ENCODE results near the gene CRYBA4.

The CRYBA4 gene

DNA sequence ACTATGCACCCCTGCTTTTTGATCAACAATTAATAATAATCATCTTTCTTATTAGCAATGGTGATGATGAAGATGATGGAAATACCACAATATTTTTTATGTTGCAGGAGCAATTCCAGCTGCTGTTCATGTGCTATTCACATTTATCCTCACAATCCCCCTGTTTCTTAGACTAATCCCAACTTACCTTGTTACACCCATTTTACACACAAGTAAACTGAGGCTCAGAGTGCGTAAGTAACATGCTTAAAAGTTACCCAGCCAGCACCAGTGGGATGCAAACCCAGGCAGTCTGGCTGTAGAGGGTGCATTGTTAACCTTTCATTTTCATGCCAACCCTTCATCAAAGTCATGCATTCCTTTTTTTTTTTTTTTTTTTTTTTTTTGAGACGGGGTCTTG is 1.6 kb upstream of the CRYBA4 start:
- in situ Hi-C loops (cut with HindIII; ENCODE audit: low sequenced_read_pairs) = no loop called here

- in situ Hi-C loops (cut with HindIII; ENCODE audit: low sequenced_read_pairs) = no loop called here
Observed at GRCh38 chr22:26623984-26624383, 2.2 kb downstream of the CRYBA4 start.

- in situ Hi-C loops (cut with HindIII; ENCODE audit: low sequenced_read_pairs) = no loop called here
Observed at GRCh38 chr22:26624803-26625202, 3.0 kb downstream of the CRYBA4 start.

- in situ Hi-C loops (cut with HindIII; ENCODE audit: low sequenced_read_pairs) = no loop called here
Observed at GRCh38 chr22:26629988-26630761, 8.4 kb downstream of the CRYBA4 start.

DNA sequence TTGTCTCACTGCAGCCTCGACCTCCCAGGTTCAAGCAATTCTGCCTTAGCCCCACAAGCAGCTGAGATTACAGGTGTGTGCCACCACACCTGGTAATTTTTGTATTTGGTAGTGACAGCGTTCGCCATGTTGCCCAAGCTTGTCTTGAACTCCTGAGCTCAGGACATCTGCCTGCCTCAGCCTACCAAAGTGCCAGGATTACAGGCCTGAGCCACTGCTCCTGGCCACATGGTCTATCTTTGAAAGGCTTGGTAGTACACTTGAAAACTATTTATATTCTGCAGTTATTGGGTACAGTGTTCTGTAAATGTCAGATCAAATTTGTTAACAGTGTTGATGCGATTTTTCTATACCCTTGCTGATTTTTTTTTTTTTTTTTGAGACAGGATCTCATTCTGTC is 9.5 kb downstream of the CRYBA4 start:
- in situ Hi-C loops (cut with HindIII; ENCODE audit: low sequenced_read_pairs) = no loop called here

GRCh38 chr22:26632422-26633155 is 10.8 kb downstream of the CRYBA4 start:
- in situ Hi-C loops (cut with HindIII; ENCODE audit: low sequenced_read_pairs) = no loop called here

GRCh38 chr22:26634189-26634588 is 12.4 kb downstream of the CRYBA4 start:
- in situ Hi-C loops (cut with HindIII; ENCODE audit: low sequenced_read_pairs) = no loop called here

DNA sequence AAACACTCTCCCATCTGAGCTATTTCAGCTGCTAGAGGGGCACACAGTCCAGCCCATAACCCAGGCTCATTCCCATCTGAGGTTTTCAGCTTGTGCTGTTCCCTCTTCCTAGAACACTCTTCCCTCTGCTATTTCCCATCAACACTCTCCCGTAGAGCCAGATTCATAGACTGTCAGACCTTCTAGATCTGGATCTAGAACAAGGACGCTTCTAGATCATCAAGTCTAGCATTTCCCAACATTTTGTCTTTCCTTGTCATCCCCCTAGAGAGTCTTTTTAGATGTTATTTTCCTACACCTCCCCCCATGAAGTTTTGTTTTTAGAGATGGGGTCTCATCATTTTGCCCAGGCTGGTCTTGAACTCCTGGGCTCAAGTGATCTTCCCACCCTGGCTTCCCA is 13.4 kb downstream of the CRYBA4 start:
- in situ Hi-C loops (cut with HindIII; ENCODE audit: low sequenced_read_pairs) = no loop called here

GRCh38 chr22:26636296-26636695 is 14.5 kb downstream of the CRYBA4 start:
- in situ Hi-C loops (cut with HindIII; ENCODE audit: low sequenced_read_pairs) = no loop called here

- in situ Hi-C loops (cut with HindIII; ENCODE audit: low sequenced_read_pairs) = no loop called here
Observed at GRCh38 chr22:26642465-26643417, 21.0 kb downstream of the CRYBA4 start.

DNA sequence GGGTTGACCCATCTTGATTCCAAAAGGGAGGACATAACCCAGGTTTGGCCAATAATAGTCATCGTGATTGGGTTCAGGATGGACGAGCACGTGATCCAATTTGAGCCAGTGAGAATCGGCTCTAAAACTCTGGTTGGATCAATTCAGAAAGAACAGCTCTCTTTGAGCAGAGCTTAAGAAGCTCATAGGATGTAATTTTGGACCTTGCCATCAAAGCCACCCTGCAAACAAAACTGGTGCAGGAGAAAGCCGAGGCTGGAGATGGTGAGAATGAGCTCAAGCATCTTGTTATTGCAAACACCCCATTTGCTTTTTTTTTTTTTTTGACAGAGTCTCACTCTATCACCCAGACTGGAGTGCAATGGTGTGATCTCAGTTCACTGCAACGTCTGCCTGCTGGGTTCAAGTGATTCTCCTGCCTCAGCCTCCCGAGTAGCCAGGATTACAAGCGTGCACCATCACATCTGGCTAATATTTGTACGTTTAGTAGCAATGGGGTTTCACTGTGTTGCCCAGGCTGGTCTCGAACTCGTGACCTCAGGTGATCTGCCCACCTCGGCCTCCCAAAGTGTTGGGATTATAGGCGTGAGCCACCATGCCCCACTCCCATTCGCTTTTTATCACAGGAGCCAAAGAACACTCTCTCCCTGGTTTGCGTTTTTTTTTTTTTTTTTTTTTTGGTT is 21.8 kb downstream of the CRYBA4 start:
- in situ Hi-C loops (cut with HindIII; ENCODE audit: low sequenced_read_pairs) = no loop called here

- in situ Hi-C loops (cut with HindIII; ENCODE audit: low sequenced_read_pairs) = no loop called here
Observed at GRCh38 chr22:26646158-26646557, 24.4 kb downstream of the CRYBA4 start.

GRCh38 chr22:26648011-26648497 is 26.3 kb downstream of the CRYBA4 start:
- in situ Hi-C loops (cut with HindIII; ENCODE audit: low sequenced_read_pairs) = no loop called here

DNA sequence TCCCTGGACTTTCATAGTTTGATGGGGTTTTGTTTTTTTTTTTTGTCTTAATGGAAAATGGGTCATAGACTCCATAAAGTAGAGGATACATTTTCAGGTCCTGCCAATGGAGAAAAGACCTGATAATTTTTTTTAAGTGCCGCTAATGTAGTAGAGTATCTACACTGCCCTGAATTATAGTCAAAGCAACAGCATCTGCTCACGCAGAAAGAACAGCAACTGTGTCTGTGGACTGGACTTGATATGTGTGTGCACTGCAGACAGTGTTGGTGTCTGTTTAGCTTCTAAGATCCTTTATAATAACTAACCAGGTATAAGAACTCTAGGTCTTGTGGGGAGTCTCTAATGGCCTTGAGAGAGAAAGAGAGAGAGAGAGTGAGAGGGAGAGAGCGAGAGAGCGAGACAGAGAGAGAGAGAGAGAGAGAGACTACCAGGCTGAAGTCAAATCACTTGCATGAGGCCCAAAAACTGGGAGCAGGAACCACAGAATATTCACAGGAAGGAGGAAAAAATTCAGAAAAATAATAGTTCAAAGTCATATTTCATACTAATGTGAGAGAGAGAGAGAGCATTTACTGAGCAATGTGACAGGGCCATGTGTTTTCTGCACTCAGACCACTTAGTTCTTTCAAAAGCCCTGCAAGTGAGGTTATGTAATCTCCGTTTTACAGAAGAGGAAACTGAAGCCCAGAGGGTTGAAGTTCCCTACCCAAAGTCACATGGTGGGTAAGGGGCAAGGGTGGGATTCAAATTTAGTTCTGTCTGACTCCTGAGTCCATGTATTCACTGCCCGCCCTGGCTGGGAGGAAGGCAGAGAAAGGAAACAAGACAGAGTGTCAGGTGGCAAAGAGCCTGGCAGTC is 27.0 kb downstream of the CRYBA4 start:
- in situ Hi-C loops (cut with HindIII; ENCODE audit: low sequenced_read_pairs) = no loop called here

DNA sequence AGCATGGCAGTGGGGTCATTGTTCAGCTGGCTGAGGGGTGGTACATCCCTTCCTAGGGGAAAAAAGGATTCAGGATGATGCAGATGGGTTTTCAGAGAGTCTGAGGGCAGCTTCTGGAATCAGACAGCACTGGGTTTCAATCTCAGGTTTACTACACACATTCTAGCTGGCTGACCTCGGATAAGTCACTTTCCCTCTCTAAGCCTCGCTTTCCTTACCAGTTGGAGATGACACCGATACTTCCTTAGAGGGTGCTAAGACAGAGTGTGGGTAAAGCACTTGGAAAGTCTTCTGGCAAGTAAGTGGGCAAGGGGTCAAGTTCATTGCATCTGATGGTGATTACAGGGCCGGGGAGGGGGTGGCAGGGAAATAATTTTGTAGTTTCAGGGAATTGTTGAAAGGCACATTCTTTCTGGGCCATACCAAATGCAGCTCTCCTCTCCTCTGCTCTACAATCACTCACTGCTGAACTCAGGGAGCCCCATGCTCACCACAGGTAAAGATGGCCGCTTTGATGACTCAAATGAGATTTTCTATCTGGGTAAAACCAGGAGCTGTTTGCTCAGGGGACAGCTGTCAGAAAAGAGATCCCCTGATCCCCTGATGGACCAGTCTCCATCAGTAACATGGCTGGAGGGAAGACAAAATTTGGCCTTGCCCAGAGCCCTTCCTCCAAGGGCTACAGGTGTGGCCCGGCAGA is 29.1 kb downstream of the CRYBA4 start:
- in situ Hi-C loops (cut with HindIII; ENCODE audit: low sequenced_read_pairs) = no loop called here

GRCh38 chr22:26651815-26652214 is 30.1 kb downstream of the CRYBA4 start:
- in situ Hi-C loops (cut with HindIII; ENCODE audit: low sequenced_read_pairs) = no loop called here

DNA sequence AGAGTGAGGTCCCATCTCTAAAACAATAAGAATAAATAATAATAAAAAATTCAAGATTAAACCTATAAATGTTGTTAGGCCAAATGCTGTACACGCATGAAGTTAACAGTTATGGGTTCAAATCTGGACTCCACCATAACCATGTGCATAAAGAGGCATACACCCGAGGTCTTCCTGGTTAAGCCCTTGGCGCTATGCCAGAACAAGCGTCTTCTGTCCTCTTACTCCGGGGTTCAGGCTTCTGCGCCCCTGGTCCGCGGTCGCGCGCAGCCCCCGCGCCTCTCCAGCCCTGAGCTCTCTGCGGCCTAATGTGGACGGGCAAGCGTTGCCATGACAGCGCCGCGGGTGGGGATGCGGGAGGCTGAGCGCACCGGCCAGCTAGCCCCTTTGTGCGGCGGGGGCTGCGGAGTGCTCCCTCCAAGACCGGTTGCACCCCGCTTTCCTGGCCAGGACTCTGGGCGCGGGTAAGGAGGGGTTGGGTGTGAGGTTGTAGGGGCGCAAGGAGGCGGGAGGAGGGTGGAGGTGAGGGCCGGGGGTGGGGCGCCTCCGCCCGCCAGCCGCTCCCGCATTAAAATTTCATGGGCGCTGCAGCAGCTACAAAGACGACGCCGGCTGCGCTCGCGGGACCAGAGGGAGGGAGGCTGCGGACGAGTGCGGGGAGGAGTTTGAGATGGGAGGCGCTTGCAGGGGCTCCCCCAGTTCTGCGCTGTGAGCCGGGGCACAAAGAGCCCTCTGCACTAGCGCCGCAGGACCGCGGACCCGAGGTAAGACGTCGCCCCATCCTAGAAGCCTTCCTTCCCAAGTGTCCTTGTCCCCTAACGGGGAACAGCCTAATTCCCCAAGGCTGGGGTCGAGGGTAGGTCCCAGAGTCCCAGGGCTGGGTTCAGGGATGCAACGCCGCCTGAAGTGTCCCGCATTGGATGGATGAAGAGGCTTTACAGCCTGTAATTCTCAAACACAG is 35.4 kb downstream of the CRYBA4 start, which contains the start of gene MIAT:
Gene MIAT (plus strand): TSS at position 698 of the 961 bp plus-strand sequence.
- in situ Hi-C loops (cut with HindIII; ENCODE audit: low sequenced_read_pairs) = loop anchor here (5.0 kb wide), 1 partner anchor 90 kb away; no protein-coding TSS in a partner anchor

GRCh38 chr22:26658161-26658560 is 36.4 kb downstream of the CRYBA4 start:
- in situ Hi-C loops (cut with HindIII; ENCODE audit: low sequenced_read_pairs) = loop anchor here (5.0 kb wide), 1 partner anchor 91 kb away; no protein-coding TSS in a partner anchor

Measured in endothelial cell of hepatic sinusoid (primary cell).